HL-60 (cell line): ENCODE measurements around the gene PPIC.

Experiments
- GABPA ChIP-seq: IDR thresholded peaks from 2 replicates; pipeline ENCODE4 v1.6.1; 2012; ENCODE audit warnings: low read depth
- TF ChIP-seq, protein P1 (sequence below): IDR thresholded peaks from one replicate; pipeline ENCODE4 v1.5.1; 2011; ENCODE audit warnings: low read length, control low read depth, inconsistent platforms; ENCODE audit not compliant: insufficient read depth

DNA sequence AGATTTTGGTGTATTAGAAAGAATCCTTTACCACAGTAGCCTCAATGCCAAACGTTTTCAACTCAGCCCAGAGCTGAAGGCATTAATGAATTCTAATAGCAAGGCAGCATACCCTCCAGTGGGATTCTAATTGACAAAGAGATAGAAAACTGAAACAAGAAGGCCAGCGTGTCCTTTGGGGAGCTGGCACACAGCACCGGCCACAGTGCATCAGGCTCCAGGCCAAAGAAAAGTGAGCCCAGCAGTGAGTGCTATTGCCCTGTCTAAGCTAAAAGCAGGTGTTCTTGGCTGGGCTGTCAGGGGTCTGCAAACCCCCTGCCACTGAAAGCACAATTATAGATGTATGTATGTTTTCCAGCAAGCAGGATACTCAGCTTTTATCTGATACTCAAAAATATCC is 40.4 kb downstream of the PPIC start:
- TF ChIP-seq, protein P1, sequence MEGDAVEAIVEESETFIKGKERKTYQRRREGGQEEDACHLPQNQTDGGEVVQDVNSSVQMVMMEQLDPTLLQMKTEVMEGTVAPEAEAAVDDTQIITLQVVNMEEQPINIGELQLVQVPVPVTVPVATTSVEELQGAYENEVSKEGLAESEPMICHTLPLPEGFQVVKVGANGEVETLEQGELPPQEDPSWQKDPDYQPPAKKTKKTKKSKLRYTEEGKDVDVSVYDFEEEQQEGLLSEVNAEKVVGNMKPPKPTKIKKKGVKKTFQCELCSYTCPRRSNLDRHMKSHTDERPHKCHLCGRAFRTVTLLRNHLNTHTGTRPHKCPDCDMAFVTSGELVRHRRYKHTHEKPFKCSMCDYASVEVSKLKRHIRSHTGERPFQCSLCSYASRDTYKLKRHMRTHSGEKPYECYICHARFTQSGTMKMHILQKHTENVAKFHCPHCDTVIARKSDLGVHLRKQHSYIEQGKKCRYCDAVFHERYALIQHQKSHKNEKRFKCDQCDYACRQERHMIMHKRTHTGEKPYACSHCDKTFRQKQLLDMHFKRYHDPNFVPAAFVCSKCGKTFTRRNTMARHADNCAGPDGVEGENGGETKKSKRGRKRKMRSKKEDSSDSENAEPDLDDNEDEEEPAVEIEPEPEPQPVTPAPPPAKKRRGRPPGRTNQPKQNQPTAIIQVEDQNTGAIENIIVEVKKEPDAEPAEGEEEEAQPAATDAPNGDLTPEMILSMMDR: no peak
- no peak for TF ChIP-seq GABPA
